Lower lobe of right lung (tissue), 2 donors: ENCODE data around the gene INPP4B. TPM values are rescaled to one million over a fixed set of nuclear protein-coding genes. Genes with fewer than 3 reads are reported as not detected.

ENCODE experiments used
- ATAC-seq, 2 donors: fragments of 200-7000 bp; cut with Tn5 transposase; one replicate each; pipeline ENCODE4 v1.9.1; 2020 to 2022; ENCODE audit warnings: mild to moderate bottlenecking in 2 of 2, moderate library complexity in 2 of 2
- DNase-seq: peaks from one replicate; pipeline ENCODE4 v3.0.0-alpha.2; 2020
- H3K27ac ChIP-seq: fragments of 200-600 bp; one replicate; pipeline ENCODE4 v1.8.0; 2022
- H3K27me3 ChIP-seq: fragments of 200-600 bp; one replicate; pipeline ENCODE4 v1.8.0; 2022; ENCODE audit warnings: low read depth
- H3K36me3 ChIP-seq: fragments of 200-600 bp; one replicate; pipeline ENCODE4 v1.8.0; 2022; ENCODE audit warnings: mild to moderate bottlenecking
- H3K4me1 ChIP-seq: fragments of 200-600 bp; one replicate; pipeline ENCODE4 v1.8.0; 2022
- H3K4me3 ChIP-seq: fragments of 200-600 bp; one replicate; pipeline ENCODE4 v1.8.0; 2022; ENCODE audit warnings: mild to moderate bottlenecking
- H3K9me3 ChIP-seq: fragments of 200-600 bp; one replicate; pipeline ENCODE4 v1.8.0; 2022
- CTCF ChIP-seq: fragments of 200-600 bp; IDR thresholded peaks from one replicate; pipeline ENCODE4 v1.8.0; 2022; ENCODE audit warnings: antibody characterized with exemption, mild to moderate bottlenecking
- intact Hi-C: fragments of 100-400 bp; cut with DNase I; formaldehyde crosslinking; loops from one replicate; pipeline ENCODE4 v1.11.0; 2022
- total RNA-seq: library from RNA; stranded (reverse); fragmentation: NEBNext Ultra II Directional; extraction: Animal tissue kit (Norgen Biotek cat#: 25700); gene quantifications from one replicate; pipeline ENCODE4 v1.2.1, GENCODE V29; 2021
- donor health status: DM: no; HTN: yes; CAD: no; lungs with severe emphysema.

INPP4B gene
- total RNA-seq, 1 donor from 2014 or later, result 12.1 TPM

- no peaks in the 10 kb centered on the region for H3K4me1 ChIP-seq
These were observed 462.7 kb downstream of the INPP4B start for GRCh38 chr4:142383354-142383753.

GRCh38 chr4:142380052-142380602 lies 466.0 kb downstream of the INPP4B start:
- Histone ChIP-seq H3K9me3 (no peaks in the 10 kb centered on the region), H3K4me1 (no peaks in the 10 kb centered on the region), H3K27me3 (no peaks in the 10 kb centered on the region), H3K27ac (no peak overlapping the region), H3K36me3 (no peaks in the 10 kb centered on the region), H3K4me3 (no peak overlapping the region)
- intact Hi-C loops, result no loop called here
- ATAC-seq, result no peak
- DNase-seq, result no peak
- no peak for TF ChIP-seq CTCF

More at GRCh38 chr4:142383354-142383753, 462.7 kb downstream of the INPP4B start:
- Histone ChIP-seq H3K27me3 (no peaks in the 10 kb centered on the region), H3K36me3 (no peaks in the 10 kb centered on the region), H3K27ac (no peak overlapping the region), H3K4me3 (no peak overlapping the region), H3K9me3 (no peaks in the 10 kb centered on the region)
- ATAC-seq (no peak), DNase-seq (no peak)
- intact Hi-C loops, result no loop called here
- TF ChIP-seq CTCF, result no peak

- TF ChIP-seq CTCF, result no peak
- H3K4me1 ChIP-seq, result no peaks in the 10 kb centered on the region
- no peaks in the 10 kb centered on the region for H3K9me3 ChIP-seq
- no peaks in the 10 kb centered on the region for H3K27me3 ChIP-seq
- DNase-seq (no peak), ATAC-seq (peak in 1 of 2 donors; percentile 34)
- H3K4me3 ChIP-seq, result no peak overlapping the region
- no peak overlapping the region for H3K27ac ChIP-seq
- intact Hi-C loops, result no loop called here
- no peaks in the 10 kb centered on the region for H3K36me3 ChIP-seq
These were observed 466.6 kb downstream of the INPP4B start for GRCh38 chr4:142379277-142380051.

GRCh38 chr4:142378179-142378578 lies 467.9 kb downstream of the INPP4B start:
- intact Hi-C loops, result no loop called here
- H3K27me3 ChIP-seq, result no peaks in the 10 kb centered on the region
- H3K4me3 ChIP-seq, result no peak overlapping the region
- TF ChIP-seq CTCF, result no peak
- no peaks in the 10 kb centered on the region for H3K9me3 ChIP-seq
- DNase-seq, result no peak
- no peak for ATAC-seq
- H3K36me3 ChIP-seq, result no peaks in the 10 kb centered on the region
- no peaks in the 10 kb centered on the region for H3K4me1 ChIP-seq
- H3K27ac ChIP-seq, result no peak overlapping the region

GRCh38 chr4:142377342-142378091 lies 468.6 kb downstream of the INPP4B start:
- DNase-seq (no peak), ATAC-seq (no peak)
- Histone ChIP-seq H3K4me1 (no peaks in the 10 kb centered on the region), H3K36me3 (no peaks in the 10 kb centered on the region), H3K9me3 (no peaks in the 10 kb centered on the region), H3K27ac (no peak overlapping the region), H3K27me3 (no peaks in the 10 kb centered on the region), H3K4me3 (no peak overlapping the region)
- TF ChIP-seq CTCF, result no peak
- intact Hi-C loops, result no loop called here
